Activated CD4-positive, alpha-beta T cell treated with anti-CD3 and anti-CD28 coated beads for 36 hours (primary cell): ENCODE data around the gene SMG7. TPM values are rescaled to one million over a fixed set of nuclear protein-coding genes. Genes with fewer than 3 reads are reported as not detected.

ENCODE experiments used
- ATAC-seq: fragments of 200-7000 bp; cut with Tn5 transposase; one replicate; pipeline ENCODE4 v1.10.0; 2021; ENCODE audit warnings: mild to moderate bottlenecking, moderate library complexity
- CTCF ChIA-PET: fragments of 350-600 bp; sonication (Branson Sonifier 250); formaldehyde crosslinking; loops from one replicate; lab custom pipeline; 2021; ENCODE audit warnings: antibody characterized with exemption; lab: Charles Lee
- POLR2A ChIA-PET: fragments of 350-600 bp; sonication (Branson Sonifier 250); formaldehyde crosslinking; loops from one replicate; lab custom pipeline; 2021; ENCODE audit warnings: antibody characterized with exemption, inconsistent platforms; lab: Charles Lee
- DNase-seq: peaks from one replicate; pipeline ENCODE4 v3.0.0-alpha.2; 2020
- H3K27ac Mint-ChIP-seq: one replicate; pipeline ENCODE4 v1.8.0; 2021; ENCODE audit warnings: mixed read lengths
- H3K27me3 Mint-ChIP-seq: one replicate; pipeline ENCODE4 v1.8.0; 2021; ENCODE audit warnings: mixed read lengths
- H3K36me3 Mint-ChIP-seq: one replicate; pipeline ENCODE4 v1.8.0; 2021; ENCODE audit warnings: low read depth, mixed read lengths
- H3K4me1 Mint-ChIP-seq: one replicate; pipeline ENCODE4 v1.8.0; 2021; ENCODE audit warnings: mixed read lengths
- H3K4me3 Mint-ChIP-seq: one replicate; pipeline ENCODE4 v1.8.0; 2021; ENCODE audit warnings: mild to moderate bottlenecking, moderate library complexity, mixed read lengths
- H3K9me3 Mint-ChIP-seq: one replicate; pipeline ENCODE4 v1.8.0; 2021; ENCODE audit warnings: low read depth, mixed read lengths
- intact Hi-C, 2 experiments: fragments of 100-400 bp; cut with DNase I in 1 of 2; cut with micrococcal nuclease in 1 of 2; formaldehyde crosslinking; loops; one replicate each; pipeline versions ENCODE4 v1.14.2 to v1.15.1; 2022 to 2024; cut with DNase I, micrococcal nuclease
- total RNA-seq, 2 experiments: library from RNA; stranded (reverse); gene quantifications; one replicate each; pipeline ENCODE4 v1.2.3, GENCODE V29; 2021

The SMG7 gene
- total RNA-seq, 2 experiments from 2014 or later = 56.6 to 62.1 TPM

DNA sequence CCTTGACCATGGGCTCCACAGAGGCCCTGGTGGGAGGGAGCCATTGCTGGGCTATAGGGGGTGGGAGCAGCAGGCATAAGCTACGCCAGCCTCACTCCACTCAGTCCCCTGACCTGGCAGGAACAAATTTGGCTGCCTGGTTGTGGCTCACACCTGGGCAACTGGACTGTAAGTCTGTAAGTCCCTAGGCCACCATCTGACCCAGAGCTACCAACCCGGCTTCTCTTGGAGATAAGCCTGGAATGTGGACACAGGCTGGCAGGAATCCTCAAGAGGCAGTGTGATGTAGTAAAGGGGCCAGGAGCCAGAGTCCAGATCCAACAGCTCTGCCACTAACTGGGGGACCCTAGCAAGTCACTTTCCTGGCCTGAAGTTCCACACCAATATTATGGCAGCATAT lies 106.6 kb downstream of the SMG7 start:
- DNase-seq = no peak
- Mint-ChIP-seq H3K4me3 (no peak overlapping the region), H3K9me3 (no peaks in the 10 kb centered on the region), H3K36me3 (no peaks in the 10 kb centered on the region), H3K27ac (no peak overlapping the region), H3K27me3 (no peaks in the 10 kb centered on the region), H3K4me1 (peaks cover 7% of the 10 kb centered on the region)
- ATAC-seq = no peak
- intact Hi-C loops = no loop called here
- ChIA-PET POLR2A (no interaction called here), CTCF (interaction anchor here (0.6 to 2.7 kb wide), 2 partner anchors 11 to 117 kb away, joined by 5 to 15 read pairs; partner anchors contain the start of gene NCF2)

DNA sequence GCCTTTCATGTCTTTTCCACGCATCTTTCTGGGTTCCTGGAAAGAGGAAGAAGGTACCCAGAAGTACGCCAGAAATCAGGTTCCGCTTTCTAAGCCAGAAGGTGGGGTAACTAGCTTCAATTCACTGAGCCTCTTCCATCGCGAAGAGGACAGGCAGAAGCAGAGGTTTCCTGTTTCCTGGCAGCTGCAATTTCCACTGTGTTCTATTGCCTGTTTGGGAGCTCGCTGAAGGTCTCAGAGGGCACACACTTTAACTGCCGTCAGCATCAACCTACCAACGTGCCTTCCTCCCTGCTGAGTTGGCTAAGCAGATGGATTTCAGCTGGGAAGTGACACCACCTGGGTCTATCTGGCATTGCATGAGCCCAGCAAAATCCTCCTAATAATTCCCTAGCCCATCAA lies 108.0 kb downstream of the SMG7 start:
- intact Hi-C loops = no loop called here
- Mint-ChIP-seq H3K36me3 (no peaks in the 10 kb centered on the region), H3K27me3 (no peaks in the 10 kb centered on the region), H3K27ac (peak overlapping the region; percentile 47), H3K4me1 (peaks cover 8% of the 10 kb centered on the region), H3K9me3 (no peaks in the 10 kb centered on the region), H3K4me3 (peak overlapping the region; percentile 23)
- POLR2A ChIA-PET = interaction anchor here (0.7 to 1.2 kb wide), 2 partner anchors 9 to 56 kb away, joined by 4 read pairs; no protein-coding TSS in a partner anchor
- CTCF ChIA-PET = interaction anchor here (0.9 to 2.7 kb wide), 7 partner anchors 9 to 274 kb away, joined by 3 to 17 read pairs (median 3); partner anchors contain the start of gene NCF2
- DNase-seq (peak; percentile 46), ATAC-seq (peak; percentile 78)

DNA sequence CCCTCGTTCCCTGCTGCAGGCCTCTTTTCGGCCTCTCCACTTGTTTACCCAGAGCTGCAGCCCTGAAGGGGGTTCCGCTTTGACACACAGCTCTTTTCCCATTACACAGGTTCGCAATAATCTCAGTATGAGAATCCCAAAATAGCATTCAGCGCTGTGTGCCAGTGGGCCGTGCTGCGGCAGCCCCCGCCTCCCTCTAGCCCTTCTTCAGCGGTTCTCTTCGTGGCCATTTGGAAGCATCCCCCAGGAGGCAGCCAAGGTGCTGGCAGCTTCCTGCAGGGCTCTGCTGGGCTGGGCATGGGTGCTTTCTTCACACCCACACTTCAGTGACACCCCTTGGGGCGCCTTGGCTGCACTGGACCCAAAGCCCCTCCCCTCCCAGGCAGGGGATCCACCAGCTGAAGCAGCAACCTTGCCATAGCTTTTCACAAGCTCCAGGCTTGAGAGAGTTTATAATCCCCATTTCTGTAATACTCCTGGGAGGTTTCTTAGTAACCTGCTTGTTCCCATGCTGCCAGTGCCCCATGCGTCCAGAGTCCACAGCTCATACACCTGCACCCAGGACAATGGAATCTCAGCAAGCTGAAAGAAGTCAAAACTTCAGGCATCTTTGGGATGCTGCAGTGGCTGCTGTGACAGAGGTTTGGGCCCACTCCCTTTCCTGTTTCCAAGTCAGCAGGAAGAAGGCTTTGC lies 109.9 kb downstream of the SMG7 start:
- POLR2A ChIA-PET = no interaction called here
- CTCF ChIA-PET = interaction anchor here (0.7 kb wide), 1 partner anchor 39 kb away, joined by 3 read pairs; no protein-coding TSS in a partner anchor
- Mint-ChIP-seq H3K27me3 (no peaks in the 10 kb centered on the region), H3K4me1 (peaks cover 8% of the 10 kb centered on the region), H3K36me3 (no peaks in the 10 kb centered on the region), H3K27ac (no peak overlapping the region), H3K9me3 (no peaks in the 10 kb centered on the region), H3K4me3 (no peak overlapping the region)
- intact Hi-C loops = no loop called here
- ATAC-seq (no peak), DNase-seq (no peak)

GRCh38 chr1:183583466-183583865 lies 111.2 kb downstream of the SMG7 start:
- Mint-ChIP-seq H3K4me1 (peaks cover 8% of the 10 kb centered on the region), H3K4me3 (no peak overlapping the region), H3K36me3 (no peaks in the 10 kb centered on the region), H3K9me3 (no peaks in the 10 kb centered on the region), H3K27ac (no peak overlapping the region), H3K27me3 (no peaks in the 10 kb centered on the region)
- intact Hi-C loops = no loop called here
- ChIA-PET CTCF (no interaction called here), POLR2A (no interaction called here)
- DNase-seq = no peak
- ATAC-seq = no peak

- no peak for DNase-seq
- H3K36me3 Mint-ChIP-seq = no peaks in the 10 kb centered on the region
- H3K9me3 Mint-ChIP-seq = no peaks in the 10 kb centered on the region
- peaks cover 15% of the 10 kb centered on the region for H3K4me1 Mint-ChIP-seq
- intact Hi-C loops = no loop called here
- ATAC-seq = no peak
- ChIA-PET POLR2A (no interaction called here), CTCF (no interaction called here)
- no peak overlapping the region for H3K4me3 Mint-ChIP-seq
- no peaks in the 10 kb centered on the region for H3K27me3 Mint-ChIP-seq
- no peak overlapping the region for H3K27ac Mint-ChIP-seq
Observed at GRCh38 chr1:183584147-183584546, 111.8 kb downstream of the SMG7 start.

DNA sequence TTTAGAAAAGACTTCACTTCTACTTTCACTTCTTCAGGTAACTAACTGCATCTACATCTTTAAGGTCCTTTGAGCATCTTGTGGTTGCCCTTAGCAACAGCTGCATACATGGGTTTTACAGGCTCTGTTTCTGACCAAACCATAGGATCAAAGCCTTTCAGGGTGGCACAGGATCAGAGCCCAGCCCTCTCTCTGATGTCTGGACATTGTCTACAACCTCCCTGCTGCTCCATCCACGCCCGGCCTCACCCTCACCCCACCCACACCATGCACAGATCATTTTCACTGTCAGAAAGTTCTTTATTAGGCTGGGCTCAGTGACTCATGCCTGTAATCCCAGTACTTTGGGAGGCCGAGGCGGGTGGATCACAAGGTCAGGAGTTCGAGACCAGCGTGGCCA lies 112.7 kb downstream of the SMG7 start:
- H3K27me3 Mint-ChIP-seq = no peaks in the 10 kb centered on the region
- H3K4me3 Mint-ChIP-seq = no peak overlapping the region
- POLR2A ChIA-PET = no interaction called here
- H3K4me1 Mint-ChIP-seq = peaks cover 22% of the 10 kb centered on the region
- no peaks in the 10 kb centered on the region for H3K9me3 Mint-ChIP-seq
- ATAC-seq (peak; percentile 5), DNase-seq (no peak)
- no peaks in the 10 kb centered on the region for H3K36me3 Mint-ChIP-seq
- CTCF ChIA-PET = no interaction called here
- intact Hi-C loops = no loop called here
- H3K27ac Mint-ChIP-seq = no peak overlapping the region

DNA sequence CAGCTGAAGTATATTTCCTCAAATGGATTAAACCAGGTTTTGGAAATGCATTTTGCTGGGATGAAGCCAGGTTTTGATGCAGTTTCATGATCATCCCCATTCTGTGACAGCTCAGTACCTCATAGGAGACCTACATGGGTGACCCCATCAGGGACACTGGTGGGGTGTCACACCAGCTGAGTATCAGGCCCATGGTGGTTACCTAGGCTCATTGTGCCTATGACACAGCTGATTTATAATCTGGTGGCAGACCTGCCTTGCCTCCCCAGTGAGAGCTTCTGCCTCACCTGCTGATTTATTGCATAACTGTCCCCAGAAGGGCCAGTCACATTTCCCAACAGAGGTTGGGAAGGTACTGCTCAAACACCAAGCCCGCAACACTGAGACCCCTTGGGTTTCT lies 114.2 kb downstream of the SMG7 start:
- no peak overlapping the region for H3K27ac Mint-ChIP-seq
- H3K4me3 Mint-ChIP-seq = no peak overlapping the region
- ATAC-seq = no peak
- intact Hi-C loops = no loop called here
- CTCF ChIA-PET = interaction anchor here (0.6 to 1.1 kb wide), 2 partner anchors 9 to 12 kb away, joined by 3 to 4 read pairs; no protein-coding TSS in a partner anchor
- H3K36me3 Mint-ChIP-seq = no peaks in the 10 kb centered on the region
- POLR2A ChIA-PET = no interaction called here
- no peaks in the 10 kb centered on the region for H3K9me3 Mint-ChIP-seq
- H3K27me3 Mint-ChIP-seq = no peaks in the 10 kb centered on the region
- DNase-seq = no peak
- peaks cover 31% of the 10 kb centered on the region for H3K4me1 Mint-ChIP-seq

GRCh38 chr1:183586926-183587325 lies 114.6 kb downstream of the SMG7 start:
- ChIA-PET CTCF (interaction anchor here (0.9 to 1.1 kb wide), 3 partner anchors 12 to 68 kb away, joined by 3 to 4 read pairs (median 3); no protein-coding TSS in a partner anchor), POLR2A (interaction anchor here (0.6 kb wide), 1 partner anchor 47 kb away, joined by 3 read pairs; no protein-coding TSS in a partner anchor)
- Mint-ChIP-seq H3K4me3 (no peak overlapping the region), H3K27me3 (no peaks in the 10 kb centered on the region), H3K4me1 (peaks cover 34% of the 10 kb centered on the region), H3K36me3 (no peaks in the 10 kb centered on the region), H3K27ac (no peak overlapping the region), H3K9me3 (no peaks in the 10 kb centered on the region)
- ATAC-seq (no peak), DNase-seq (no peak)
- intact Hi-C loops = no loop called here

DNA sequence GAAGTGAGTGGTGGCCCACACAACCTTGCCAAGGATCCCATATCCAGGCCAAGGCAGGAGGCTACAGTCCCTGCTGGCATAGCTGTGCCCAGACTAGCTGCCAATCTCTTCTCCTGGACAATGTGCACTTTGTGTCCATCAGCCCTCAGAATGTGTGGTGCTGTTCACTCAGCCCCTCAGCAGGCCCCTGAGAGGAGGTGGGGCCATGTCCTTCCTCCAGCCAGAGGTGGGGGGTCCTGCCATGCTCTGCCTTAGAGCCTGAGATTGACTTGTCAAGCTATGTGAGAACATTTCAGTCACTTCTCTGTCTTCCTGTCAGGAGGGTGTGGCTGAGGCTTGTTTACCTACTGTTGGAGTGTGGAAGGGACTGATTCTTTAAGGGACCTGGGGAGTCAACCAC lies 116.5 kb downstream of the SMG7 start:
- H3K36me3 Mint-ChIP-seq = no peaks in the 10 kb centered on the region
- ATAC-seq (no peak), DNase-seq (no peak)
- H3K9me3 Mint-ChIP-seq = no peaks in the 10 kb centered on the region
- no peaks in the 10 kb centered on the region for H3K27me3 Mint-ChIP-seq
- intact Hi-C loops = loop anchor here in 1 of 2 experiments (1.0 kb wide), 1 partner anchor 15 kb away; no protein-coding TSS in a partner anchor
- peak overlapping the region; percentile 62 for H3K4me3 Mint-ChIP-seq
- peaks cover 49% of the 10 kb centered on the region for H3K4me1 Mint-ChIP-seq
- POLR2A ChIA-PET = interaction anchor here (1.2 kb wide), 1 partner anchor 9 kb away, joined by 4 read pairs; no protein-coding TSS in a partner anchor
- CTCF ChIA-PET = interaction anchor here (0.9 to 2.4 kb wide), 3 partner anchors 9 to 96 kb away, joined by 4 to 15 read pairs (median 4); no protein-coding TSS in a partner anchor
- H3K27ac Mint-ChIP-seq = peak overlapping the region; percentile 89

- Mint-ChIP-seq H3K36me3 (no peaks in the 10 kb centered on the region), H3K4me1 (peaks cover 49% of the 10 kb centered on the region), H3K9me3 (no peaks in the 10 kb centered on the region), H3K27me3 (no peaks in the 10 kb centered on the region), H3K4me3 (peak overlapping the region; percentile 62), H3K27ac (peak overlapping the region; percentile 89)
- no peak for ATAC-seq
- POLR2A ChIA-PET = interaction anchor here (1.2 kb wide), 1 partner anchor 9 kb away, joined by 4 read pairs; no protein-coding TSS in a partner anchor
- intact Hi-C loops = loop anchor here in 1 of 2 experiments (1.0 kb wide), 1 partner anchor 15 kb away; no protein-coding TSS in a partner anchor
- CTCF ChIA-PET = interaction anchor here (0.9 to 2.4 kb wide), 3 partner anchors 10 to 96 kb away, joined by 4 to 15 read pairs (median 4); no protein-coding TSS in a partner anchor
- DNase-seq = no peak
Observed at GRCh38 chr1:183589384-183589783, 117.1 kb downstream of the SMG7 start.

DNA sequence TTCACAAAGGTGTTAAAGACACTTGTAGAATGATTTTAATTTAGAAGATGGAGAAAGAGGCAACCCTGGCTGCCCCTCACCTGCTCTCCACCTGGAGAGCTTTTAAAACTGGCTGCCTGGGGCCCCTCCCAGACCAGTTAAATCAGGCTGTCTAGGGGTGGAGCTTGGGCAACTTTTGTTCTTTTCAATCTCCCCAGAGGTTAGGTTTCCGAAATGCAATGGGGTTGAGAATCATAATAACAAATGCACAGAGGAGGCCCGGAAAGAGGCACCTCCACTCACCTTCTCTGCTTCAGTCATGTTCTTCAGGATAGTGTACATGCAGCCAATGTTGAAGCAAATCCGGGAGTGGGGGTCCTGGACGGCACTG lies 117.6 kb downstream of the SMG7 start:
- no peaks in the 10 kb centered on the region for H3K27me3 Mint-ChIP-seq
- peaks cover 49% of the 10 kb centered on the region for H3K4me1 Mint-ChIP-seq
- ChIA-PET CTCF (interaction anchor here (0.6 to 2.4 kb wide), 3 partner anchors 10 to 84 kb away, joined by 3 to 15 read pairs (median 4); no protein-coding TSS in a partner anchor), POLR2A (interaction anchor here (1.2 kb wide), 1 partner anchor 10 kb away, joined by 4 read pairs; no protein-coding TSS in a partner anchor)
- no peaks in the 10 kb centered on the region for H3K36me3 Mint-ChIP-seq
- H3K27ac Mint-ChIP-seq = peak overlapping the region; percentile 89
- H3K4me3 Mint-ChIP-seq = peak overlapping the region; percentile 62
- peak; percentile 11 for ATAC-seq
- no peak for DNase-seq
- intact Hi-C loops = loop anchor here (1.0 to 5.0 kb wide), 5 partner anchors 16 to 118 kb away; partner anchors contain the start of genes ARPC5 (in 1 of the 2) and SMG7 (in 1 of the 2)
- H3K9me3 Mint-ChIP-seq = no peaks in the 10 kb centered on the region
